Dermis microvascular lymphatic vessel endothelial cell (primary cell): Measurements from ENCODE around the gene ACTL10. TPM values are rescaled to one million over a fixed set of nuclear protein-coding genes. Genes with fewer than 3 reads are reported as not detected.
A peak's percentile ranks its signal among the peaks of the same experiment; 100 is the strongest.
"Not testable (repeated sequence)": the region's sequence is repeated elsewhere in the genome, so short reads cannot be mapped to it uniquely, and the experiment has no call there.

Source experiments
- DNase-seq, 2 donors: peaks; one replicate each; pipeline versions ENCODE4 v3.0.0 to v3.0.0-alpha.2; 2010; ENCODE audit warnings: low read depth in 2 of 2
- total RNA-seq: library from RNA; depleted of rRNA; stranded (reverse); fragments of >200 nt; gene quantifications from 2 replicates; pipeline ENCODE4 v1.2.1, GENCODE V29; 2014

Gene ACTL10
- 1.0 and 1.4 TPM in 2 replicates for total RNA-seq

DNA sequence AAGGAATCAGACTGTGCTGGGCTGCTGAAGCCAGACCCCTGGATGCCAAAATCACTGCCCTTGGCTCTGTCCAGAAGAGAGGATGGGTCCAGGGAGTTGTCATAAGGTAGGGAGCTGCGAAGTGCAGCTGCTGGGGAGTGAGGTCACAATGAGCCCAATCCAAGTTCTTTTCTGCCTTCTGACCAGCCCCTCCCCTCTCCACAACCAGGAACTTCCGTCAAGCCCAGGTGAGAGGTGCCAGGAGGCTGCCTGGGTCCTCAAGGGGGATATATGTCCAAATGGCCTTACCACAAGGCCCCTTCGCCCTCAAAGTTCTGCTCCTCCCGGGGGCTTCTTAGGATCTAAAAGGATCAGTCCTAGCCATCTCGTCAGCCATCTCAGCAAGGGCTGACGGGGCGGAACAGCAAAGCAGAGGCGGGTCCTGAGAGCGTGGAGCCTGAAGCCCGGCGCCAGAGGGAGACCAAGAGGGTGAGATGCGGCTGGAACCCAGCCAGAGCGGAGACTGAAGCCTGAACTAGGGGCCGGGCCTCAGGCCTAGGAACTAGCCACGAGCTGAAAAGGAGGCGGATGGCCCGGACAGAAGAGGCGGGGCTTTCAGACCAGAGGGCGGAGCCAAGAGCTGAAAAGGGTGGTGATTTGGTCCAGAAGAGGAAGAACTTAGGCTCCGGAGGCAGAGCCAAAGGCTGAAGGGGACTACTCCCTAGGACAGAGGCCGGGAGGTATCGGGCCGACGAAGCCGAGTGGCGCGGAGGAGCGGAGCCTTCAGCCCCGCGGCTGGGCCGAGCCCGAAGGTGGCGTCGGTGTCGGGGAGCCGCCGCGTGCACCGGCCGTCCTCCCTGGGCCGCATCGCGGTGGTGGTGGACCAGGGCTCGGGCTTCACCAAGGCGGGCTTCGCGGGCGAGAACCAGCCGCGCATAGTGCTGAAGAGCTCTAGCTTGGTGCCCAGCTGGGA is at the start of gene ACTL10:
Gene ACTL10 (plus strand): TSS at position 651 of the 952 bp plus-strand sequence. CDS start 555 bp downstream, outside the sequence.
- peak; percentile 75 to 97 for DNase-seq

DNA sequence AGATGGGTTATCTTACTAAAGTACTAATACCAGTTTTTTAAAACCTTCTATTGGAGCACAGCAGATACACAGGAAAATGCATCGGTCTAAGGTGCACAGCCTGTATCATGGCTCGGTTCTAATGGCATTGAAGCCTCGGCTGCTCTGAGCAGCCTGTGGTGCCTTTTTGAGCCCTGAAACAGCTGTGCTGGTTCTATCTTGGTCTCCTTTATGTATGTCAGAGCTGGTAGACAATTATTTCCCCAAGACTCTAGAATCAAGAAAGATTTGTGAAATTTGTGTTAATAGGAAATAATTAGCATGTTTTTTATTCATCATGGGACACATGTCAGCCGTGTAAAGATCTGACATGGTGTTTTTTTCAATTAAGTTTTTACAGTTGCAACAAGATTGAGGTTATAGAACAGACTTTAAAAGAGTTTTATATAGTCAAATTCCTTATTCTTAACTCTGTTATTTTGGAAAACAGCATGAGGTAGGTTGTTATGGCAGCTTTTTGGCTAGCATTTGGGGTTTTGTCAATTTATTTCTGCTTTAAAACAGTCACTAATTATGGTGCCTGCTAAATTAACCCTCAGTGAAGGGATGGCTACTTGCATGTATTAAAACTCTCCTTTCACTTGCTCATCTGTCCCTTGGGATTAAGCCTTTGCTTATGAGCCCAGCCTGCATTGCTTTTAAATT is 44.9 kb upstream of the ACTL10 start:
- no peak for DNase-seq

DNA sequence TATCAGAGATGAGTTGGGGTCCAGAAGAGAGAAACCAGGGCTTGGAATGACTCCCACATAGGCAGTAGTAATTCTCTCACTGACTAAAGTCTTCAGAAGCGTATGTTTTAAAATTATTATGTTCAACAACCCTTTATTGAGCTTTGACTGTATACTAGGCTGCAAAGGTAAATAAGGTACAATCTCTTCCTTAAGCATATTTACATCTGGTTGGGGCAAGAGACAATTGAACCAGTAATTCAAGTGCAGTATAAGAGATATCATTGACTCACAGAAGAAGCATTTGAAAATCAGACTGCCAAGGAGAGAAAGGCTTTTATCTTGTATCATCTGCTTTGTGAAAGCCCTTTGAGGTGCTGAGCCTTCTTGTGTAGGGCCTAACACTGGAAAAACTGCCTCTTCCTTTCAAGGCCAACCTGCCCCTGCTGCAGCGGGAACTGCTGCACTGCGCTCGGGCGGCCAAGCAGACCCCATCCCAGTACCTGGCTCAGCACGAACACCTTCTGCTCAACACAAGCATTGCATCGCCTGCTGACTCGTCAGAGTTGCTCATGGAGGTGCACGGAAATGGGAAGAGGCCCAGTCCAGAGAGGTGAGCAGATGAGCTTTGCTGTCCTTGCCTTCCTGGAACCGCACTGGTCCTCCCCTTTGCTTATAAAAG is 43.9 kb upstream of the ACTL10 start:
- no peak for DNase-seq

DNA sequence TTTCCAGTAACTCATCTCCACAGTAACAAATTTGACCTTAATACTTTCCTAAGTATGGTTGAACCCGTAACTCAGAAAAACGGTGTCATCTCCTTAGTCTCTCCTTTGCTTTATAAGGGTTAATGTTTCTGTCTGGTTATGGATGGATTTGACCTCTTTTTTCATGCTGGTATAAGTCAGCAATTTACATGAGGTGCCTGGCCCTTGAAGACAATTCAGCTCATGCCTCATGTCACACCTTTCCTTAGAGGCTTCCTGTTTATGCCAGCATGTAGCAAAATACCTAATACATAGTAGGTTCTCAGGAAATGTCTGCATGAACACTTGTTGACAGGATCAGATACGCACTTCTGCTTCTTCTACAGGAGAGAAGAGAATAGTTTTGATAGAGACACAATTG is 42.3 kb upstream of the ACTL10 start:
- DNase-seq: peak in 1 of 2 donors; percentile 19

DNA sequence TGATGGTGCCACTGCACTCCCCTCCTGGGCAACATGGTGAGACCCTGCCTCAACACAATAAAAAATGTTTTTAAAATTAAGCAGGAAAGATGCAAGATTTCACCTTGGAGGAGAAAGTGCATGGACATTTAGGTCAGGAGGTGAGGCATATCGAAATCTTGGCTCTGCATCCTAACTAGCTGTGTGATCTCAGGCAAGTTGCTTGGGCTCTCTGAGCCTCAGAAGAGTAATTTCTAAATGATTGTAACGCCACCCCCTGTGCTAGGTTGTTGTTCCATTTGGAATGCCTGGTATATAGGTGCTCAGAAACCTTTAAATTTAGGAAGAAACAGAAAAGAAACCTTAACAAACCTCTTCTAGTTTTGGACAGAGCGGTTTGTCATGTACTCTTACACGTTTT is 40.6 kb upstream of the ACTL10 start:
- no peak for DNase-seq

DNA sequence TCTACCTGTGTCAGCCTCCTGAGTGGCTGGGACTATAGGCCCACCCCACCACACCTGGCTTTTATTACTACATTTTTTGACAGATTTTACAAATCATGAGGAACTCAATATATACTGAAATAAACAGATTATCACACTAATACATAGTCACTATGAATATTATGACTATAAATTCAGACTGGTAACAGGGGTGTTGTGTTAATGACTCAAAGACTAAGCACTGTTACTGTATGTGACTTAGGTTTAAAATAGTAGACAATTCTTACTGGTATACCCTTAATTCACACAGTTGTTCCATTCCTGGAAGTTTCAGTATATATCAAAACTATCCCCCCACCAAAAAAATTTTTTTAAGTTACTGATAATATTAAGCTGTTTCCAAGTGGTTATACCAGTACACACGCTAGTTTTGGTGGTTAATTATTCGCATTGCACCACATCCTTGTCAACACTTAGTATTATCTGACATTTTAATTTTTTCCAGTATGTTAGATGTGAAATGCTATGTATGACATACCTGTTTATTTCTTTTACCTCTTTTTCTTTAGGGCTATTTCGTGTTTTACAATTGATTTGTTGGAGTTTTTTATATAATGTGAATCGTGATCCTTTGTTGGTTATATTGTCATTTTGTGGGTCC is 39.0 kb upstream of the ACTL10 start:
- no peak for DNase-seq

DNA sequence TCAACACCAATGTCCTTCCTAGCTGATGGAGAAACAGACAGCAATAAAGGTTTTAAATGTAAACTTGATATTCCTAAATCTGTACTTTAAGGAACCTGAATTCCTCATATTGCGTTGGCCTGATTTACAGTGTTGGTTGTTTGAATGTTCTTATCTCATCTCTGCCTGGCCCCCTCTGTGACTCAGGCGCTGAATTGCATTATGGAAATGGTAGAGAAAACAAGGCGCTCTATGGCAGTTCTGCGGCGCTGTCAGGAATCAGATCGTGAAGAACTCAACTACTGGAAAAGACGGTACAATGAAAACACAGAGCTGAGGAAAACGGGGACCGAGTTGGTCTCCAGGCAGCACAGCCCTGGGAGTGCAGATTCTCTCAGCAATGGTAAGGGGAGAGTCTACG is 37.2 kb upstream of the ACTL10 start:
- DNase-seq: no peak

DNA sequence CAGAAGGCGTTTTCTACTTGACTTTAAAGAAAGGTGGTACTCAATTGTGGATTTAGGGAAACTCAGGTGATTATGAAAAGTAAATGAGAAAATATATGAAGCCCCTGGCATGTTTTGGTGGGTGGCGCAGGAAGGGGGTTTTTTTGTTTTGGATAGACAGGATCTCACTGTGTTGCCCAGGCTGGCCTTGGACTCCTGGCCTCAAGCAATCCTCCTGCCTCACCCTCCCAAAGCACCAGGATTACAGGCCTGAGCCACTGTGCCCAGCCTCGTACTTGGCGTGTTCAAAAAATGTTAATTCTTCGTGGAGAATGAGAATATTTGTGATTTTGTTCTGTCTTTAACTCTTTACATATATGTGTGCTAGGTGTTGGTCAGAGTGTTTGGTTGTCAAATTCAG is 36.8 kb upstream of the ACTL10 start:
- DNase-seq: no peak

DNA sequence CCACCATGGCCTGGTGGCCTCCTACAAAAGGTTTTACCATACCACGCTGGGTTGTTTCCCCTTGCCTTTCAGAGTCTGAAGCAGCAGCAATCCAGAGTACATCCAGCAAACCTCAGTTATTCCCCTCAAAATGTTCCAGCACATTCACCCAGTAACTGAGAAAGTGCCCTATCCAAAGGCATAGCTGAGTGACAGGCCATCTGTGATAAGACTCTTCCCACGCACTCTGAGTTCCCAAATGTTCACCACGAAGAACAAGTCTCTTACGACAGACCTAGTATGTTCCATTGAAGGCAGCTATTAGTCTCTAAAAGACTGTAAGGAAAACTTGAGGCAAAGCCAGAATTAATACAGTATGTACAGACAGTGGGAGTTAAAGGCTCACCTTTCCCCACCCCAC is 36.2 kb upstream of the ACTL10 start:
- no peak for DNase-seq

DNA sequence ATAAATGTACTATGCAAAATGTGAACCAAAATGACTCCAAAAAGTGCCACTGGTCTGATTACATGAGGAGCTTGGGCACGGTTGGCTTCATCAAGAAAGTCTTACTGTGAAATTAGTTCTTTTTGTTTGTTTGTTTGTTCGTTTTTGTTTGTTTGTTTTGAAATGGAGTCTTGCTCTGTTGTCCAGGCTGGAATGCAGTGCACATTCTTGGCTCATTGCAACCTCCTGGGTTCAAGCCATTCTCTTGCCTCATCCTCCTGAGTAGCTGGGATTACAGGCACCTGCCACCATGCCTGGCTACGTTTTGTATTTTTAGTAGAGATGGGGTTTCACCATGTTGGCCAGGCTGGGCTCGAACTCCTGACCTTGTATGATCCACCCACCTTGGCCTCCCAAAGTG is 34.8 kb upstream of the ACTL10 start:
- not testable (repeated sequence) for DNase-seq

DNA sequence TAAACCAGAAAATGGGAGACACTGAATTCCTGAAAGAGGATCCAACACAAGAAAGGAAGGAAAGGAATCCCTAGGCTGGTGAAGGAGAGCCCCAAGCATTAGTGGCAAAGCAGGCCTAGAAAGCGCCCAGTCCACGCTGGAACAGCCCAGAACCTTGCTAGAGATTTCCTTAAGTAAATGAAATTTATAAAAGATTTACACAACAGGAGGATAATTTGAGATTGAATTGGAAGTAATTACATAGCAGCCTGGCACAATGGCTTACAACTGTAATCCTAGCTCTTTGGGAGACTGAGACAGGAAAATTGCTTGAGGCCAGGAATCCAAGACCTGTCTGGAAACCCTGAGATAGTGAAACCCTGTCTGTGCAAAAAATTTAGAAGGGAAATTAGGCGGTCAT is 31.4 kb upstream of the ACTL10 start:
- DNase-seq: no peak

DNA sequence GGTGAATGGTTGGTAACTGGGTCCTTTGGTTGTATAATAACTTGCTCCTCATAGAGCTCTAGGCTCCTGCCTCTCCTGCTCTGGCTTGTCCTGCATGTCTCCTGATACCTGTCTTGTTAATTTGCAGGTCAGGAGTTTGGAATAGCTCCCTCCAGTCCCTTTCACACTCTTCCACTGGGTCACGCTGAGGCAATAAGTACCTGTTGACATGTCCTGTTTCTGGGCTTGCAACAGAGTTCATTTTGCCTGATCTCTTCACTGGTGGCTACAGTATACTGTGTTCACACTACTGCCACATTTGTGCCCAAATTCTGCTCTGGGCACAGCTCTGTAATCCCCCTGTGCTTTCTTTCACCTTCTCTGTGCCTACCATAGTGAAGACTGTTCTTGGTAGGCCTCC is 30.0 kb upstream of the ACTL10 start:
- no peak for DNase-seq

DNA sequence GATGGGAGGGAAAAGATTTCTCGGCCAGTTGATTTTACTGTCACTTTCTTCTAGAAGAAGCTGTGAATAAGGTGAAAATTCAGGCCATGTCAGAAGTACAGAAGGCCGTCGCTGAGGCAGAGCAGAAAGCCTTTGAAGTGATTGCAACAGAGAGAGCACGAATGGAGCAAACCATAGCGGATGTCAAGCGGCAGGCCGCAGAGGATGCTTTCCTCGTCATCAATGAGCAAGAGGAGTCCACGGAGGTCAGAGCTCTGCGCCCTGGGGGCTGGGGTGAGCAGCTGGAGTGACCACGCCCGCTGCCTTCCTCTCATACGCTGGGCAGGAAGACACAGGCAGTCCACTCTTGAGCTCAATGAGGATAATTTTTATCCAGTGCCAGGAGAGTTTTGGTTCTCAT is 26.5 kb upstream of the ACTL10 start:
- no peak for DNase-seq

DNA sequence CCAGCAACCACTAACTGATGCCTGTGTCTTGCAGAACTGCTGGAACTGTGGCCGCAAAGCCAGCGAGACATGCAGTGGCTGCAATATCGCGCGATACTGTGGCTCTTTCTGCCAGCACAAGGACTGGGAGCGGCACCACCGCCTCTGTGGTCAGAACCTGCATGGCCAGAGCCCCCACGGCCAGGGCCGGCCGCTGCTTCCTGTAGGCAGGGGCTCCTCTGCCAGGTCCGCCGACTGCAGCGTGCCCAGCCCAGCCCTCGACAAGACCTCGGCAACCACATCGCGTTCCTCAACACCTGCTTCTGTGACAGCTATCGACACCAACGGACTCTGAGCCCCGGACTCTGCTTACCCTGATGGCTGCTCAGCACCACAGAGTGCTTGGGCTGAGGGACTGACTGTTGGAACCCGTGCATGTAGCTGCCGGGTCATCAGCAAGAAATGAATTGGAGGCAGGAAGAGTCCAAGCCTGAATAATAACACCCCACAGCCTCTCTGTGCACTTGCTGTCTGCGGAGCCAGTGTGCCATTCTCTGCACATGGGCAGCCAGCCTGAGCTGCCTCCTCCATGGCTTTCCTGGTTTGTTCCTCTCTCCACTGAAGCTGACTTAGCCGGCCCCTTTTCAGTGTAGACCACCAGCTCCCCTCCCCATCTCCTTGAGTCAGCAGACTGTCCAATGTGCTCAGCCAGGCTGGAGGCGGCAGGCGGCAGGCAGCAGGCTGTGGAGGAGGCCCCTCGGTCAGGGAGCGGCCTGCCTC is 22.3 kb upstream of the ACTL10 start:
- DNase-seq: no peak

DNA sequence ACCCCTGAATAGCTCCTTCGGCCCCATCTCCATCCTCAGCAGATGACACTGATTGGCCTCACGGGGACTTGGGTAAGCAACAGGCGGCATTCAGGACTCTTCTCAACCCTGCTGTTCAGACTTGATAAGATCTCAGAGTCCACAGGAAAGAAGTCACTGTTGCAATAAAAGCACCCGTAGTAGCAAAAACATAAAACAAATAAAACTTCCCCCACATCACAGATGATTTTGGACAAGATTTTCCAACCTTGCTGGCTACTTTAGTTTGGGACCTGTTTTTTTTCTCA is 21.7 kb upstream of the ACTL10 start:
- no peak for DNase-seq

DNA sequence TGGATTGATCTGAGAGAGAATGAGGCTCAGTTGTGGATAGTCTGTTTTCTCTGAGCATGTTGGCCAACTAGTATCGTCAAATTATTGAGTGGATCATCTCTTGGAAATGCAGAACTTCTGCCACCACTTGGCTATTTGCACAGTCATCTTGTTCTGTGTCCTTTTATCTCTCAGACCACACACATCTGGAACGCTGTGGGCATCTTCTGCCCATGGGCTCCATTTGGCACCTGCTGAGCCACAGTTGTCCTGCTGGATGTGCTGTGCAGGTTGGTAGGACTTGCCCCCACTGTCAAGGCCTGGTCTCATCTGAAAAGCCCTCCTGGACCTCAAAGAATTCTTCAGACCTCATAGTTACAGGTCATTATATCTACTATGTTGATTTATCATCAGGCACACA is 21.3 kb upstream of the ACTL10 start:
- no peak for DNase-seq

DNA sequence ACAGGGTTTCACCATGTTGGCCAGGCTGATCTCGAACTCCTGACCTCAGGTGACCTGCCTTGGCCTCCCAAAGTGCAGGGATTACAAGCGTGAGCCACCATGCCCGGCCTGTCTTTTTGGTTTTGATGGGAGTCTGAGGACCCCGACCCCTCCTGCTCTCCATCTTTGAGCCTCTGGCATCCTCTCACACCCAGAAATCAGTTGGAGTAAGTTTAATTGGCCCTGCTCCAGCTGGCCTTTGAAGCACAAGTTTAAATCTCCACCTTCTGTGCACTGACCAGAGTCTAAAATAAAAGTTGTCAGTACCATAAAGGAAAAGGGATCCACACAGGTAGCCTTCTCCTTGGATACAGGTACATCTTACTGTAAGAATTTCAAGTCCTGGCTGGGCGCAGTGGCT is 20.6 kb upstream of the ACTL10 start:
- no peak for DNase-seq

DNA sequence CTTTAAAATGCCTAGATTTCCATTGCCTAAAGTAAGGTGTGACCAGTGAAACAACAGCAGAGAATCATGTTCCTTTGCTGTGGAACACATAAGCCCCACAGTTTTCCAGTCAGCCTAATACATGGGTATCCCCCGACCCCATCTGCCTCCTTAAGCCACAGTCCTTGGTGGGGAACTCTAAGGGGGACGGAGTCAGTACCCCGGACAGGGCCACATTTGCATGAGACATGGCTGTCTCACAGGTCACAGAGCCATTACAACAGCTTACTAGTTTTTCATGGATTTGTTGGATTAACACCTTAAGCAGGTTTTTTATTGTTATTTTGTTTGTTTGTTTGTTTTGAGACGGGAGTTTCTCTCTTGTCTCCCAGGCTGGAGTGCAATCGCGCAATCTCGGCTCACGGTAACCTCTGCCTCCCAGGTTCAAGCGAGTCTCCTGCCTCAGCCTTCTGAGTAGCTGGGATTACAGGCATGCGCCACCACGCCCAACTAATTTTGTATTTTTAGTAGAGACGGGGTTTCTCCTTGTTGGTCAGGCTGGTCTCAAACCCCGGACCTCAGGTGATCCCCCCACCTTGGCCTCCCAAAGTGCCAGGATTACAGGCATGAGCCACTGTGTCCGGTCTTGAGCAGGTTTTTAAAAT is 19.7 kb upstream of the ACTL10 start:
- DNase-seq: not testable (repeated sequence)

DNA sequence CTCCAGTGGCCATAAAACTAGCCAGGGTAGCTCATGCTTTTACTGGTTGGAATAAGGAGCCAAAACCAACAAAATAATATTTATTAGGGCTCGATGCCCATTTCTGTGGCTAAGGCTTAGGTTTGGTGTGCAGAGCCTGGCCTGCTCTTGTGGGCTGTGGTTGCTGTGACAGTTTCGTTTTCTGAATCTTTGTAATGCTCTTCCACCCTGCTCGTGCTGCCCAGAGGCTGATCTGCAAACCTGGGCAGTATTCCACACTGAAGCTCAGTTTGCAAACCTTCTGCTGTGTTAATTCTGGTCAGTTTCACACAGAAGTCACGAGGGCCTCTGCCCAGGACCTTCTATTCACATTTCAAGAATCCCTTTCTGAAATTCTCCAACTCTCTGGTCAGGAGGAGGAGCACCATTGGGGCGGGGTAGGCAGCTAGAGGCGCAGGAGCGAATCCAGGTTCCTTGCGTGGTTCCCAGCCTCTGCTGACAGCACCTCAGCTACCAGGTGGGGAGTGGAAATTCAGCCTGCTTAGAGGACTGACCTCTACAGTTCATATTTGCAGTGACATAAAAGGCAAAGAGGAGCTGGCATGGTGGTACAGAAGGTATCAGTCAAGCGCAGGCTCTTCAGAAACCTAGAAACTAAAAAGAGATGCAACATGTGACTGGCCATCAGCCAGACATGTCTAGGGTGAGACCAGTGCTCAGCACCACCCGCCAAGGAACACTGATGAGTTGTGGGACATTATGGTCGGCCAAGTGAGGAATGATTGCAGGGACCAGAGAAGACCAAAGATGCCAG is 18.9 kb upstream of the ACTL10 start:
- peak; percentile 60 to 65 for DNase-seq
